ENCODE results near the gene ATP13A1.
"Not testable (repeated sequence)": the region's sequence is repeated elsewhere in the genome, so short reads cannot be mapped to it uniquely, and the experiment has no call there.

Gene ATP13A1

GRCh38 chr19:19618219-19619051 is 45.0 kb downstream of the ATP13A1 start, which contains the start of gene PBX4:
PBX4 (minus strand) TSS chr19:19618687; CDS start chr19:19618629, 58 bp downstream.
- DNase-seq, result peak; percentile 94

GRCh38 chr19:19615086-19615485 is 48.4 kb downstream of the ATP13A1 start:
- DNase-seq, result no peak

- no peak for DNase-seq
Observed at GRCh38 chr19:19613506-19613905, 50.0 kb downstream of the ATP13A1 start.

GRCh38 chr19:19610376-19611202 is 52.9 kb downstream of the ATP13A1 start:
- DNase-seq, result no peak

GRCh38 chr19:19606686-19607085 is 56.8 kb downstream of the ATP13A1 start:
- not testable (repeated sequence) for DNase-seq

- no peak for DNase-seq
Observed at GRCh38 chr19:19606021-19606420, 57.5 kb downstream of the ATP13A1 start.

- no peak for DNase-seq
Observed at GRCh38 chr19:19602713-19603324, 60.7 kb downstream of the ATP13A1 start.

GRCh38 chr19:19602136-19602712 is 61.3 kb downstream of the ATP13A1 start:
- no peak for DNase-seq

- no peak for DNase-seq
Observed at GRCh38 chr19:19600793-19601330, 62.6 kb downstream of the ATP13A1 start.

- not testable (repeated sequence) for DNase-seq
Observed at GRCh38 chr19:19598728-19599451, 64.6 kb downstream of the ATP13A1 start.

GRCh38 chr19:19597809-19598306 is 65.6 kb downstream of the ATP13A1 start:
- DNase-seq, result no peak
